Spinal cord (tissue), 10 donors: Measurements from ENCODE around the gene EFCAB5. TPM values are rescaled to one million over a fixed set of nuclear protein-coding genes. Genes with fewer than 3 reads are reported as not detected.
A peak's percentile ranks its signal among the peaks of the same experiment; 100 is the strongest.
"Not testable (repeated sequence)": the region's sequence is repeated elsewhere in the genome, so short reads cannot be mapped to it uniquely, and the experiment has no call there.

Source experiments
- DNase-seq, 6 donors: peaks; one replicate each; pipeline versions ENCODE4 v3.0.0 to v3.0.0-alpha.2; 2013 to 2015; ENCODE audit warnings: low spot score in 6 of 6, low read depth in 4 of 6
- H3K27ac ChIP-seq: one replicate; pipeline ENCODE4 v1.5.1; 2013; ENCODE audit warnings: low read depth, low read length, control low read depth
- H3K27me3 ChIP-seq: one replicate; pipeline ENCODE4 v1.6.1; 2013; ENCODE audit warnings: low read length; ENCODE audit not compliant: control insufficient read depth, insufficient read depth
- H3K36me3 ChIP-seq: one replicate; pipeline ENCODE4 v1.6.1; 2013; ENCODE audit warnings: low read length; ENCODE audit not compliant: control insufficient read depth, insufficient read depth
- H3K4me1 ChIP-seq: one replicate; pipeline ENCODE4 v1.6.1; 2013; ENCODE audit warnings: low read length; ENCODE audit not compliant: control insufficient read depth, insufficient read depth
- H3K4me3 ChIP-seq: one replicate; pipeline ENCODE4 v1.5.1; 2013; ENCODE audit warnings: low read depth, low read length, control low read depth
- H3K9me3 ChIP-seq: one replicate; pipeline ENCODE4 v1.6.1; 2013; ENCODE audit warnings: low read length; ENCODE audit not compliant: control insufficient read depth, insufficient read depth
- WGBS: methylation state at CpG from one replicate; pipeline ENCODE4 v1.1.5; 2013; ENCODE audit warnings: missing lambda C conversion rate; ENCODE audit not compliant: insufficient coverage; 5-methylcytosine and 5-hydroxymethylcytosine counted together
- polyA plus RNA-seq, 2 donors: library from polyadenylated mRNA; unstranded; fragments of 120-200 nt; gene quantifications; one replicate each; pipeline ENCODE4 v1.2.1, GENCODE V29; 2013; ENCODE audit not compliant: insufficient read length in 2 of 2
- total RNA-seq, 2 donors: library from RNA; depleted of rRNA in 1 of 2; stranded (reverse); fragments of 120-200 nt in 1 of 2; fragments of >200 nt in 1 of 2; gene quantifications; one replicate each; pipeline versions ENCODE4 v1.2.3 to v1.2.4, GENCODE V29; 2013 to 2014
- donor health status: healthy.

EFCAB5 gene
- total and polyA plus RNA-seq, 4 donors = 1.6 to 2.5 (median 2.1) TPM

GRCh38 chr17:29996458-29996857, 55.0 kb downstream of the EFCAB5 start:
- WGBS = 100% methylated on average over 2 of the region's 3 CpGs
- Histone ChIP-seq H3K9me3 (peaks cover under 1% of the 10 kb centered on the region), H3K27me3 (no peaks in the 10 kb centered on the region), H3K36me3 (no peaks in the 10 kb centered on the region), H3K4me3 (no peak overlapping the region), H3K27ac (no peak overlapping the region), H3K4me1 (no peaks in the 10 kb centered on the region)
- no peak for DNase-seq

- Histone ChIP-seq H3K27ac (no peak overlapping the region), H3K36me3 (no peaks in the 10 kb centered on the region), H3K9me3 (no peaks in the 10 kb centered on the region), H3K27me3 (no peaks in the 10 kb centered on the region), H3K4me3 (no peak overlapping the region), H3K4me1 (no peaks in the 10 kb centered on the region)
- DNase-seq = peak in 3 of 6 donors; percentile 2 to 50 (median 11)
- no CpG with 5 or more reads among the region's 3 CpGs for WGBS
Observed at GRCh38 chr17:30000001-30000754, 58.7 kb downstream of the EFCAB5 start.

- no peaks in the 10 kb centered on the region for H3K27me3 ChIP-seq
- no peak overlapping the region for H3K27ac ChIP-seq
- 88% methylated on average over 1 of the region's 2 CpGs for WGBS
- H3K4me1 ChIP-seq = no peaks in the 10 kb centered on the region
- H3K4me3 ChIP-seq = no peak overlapping the region
- no peaks in the 10 kb centered on the region for H3K9me3 ChIP-seq
- no peaks in the 10 kb centered on the region for H3K36me3 ChIP-seq
- no peak for DNase-seq
Observed at GRCh38 chr17:30000755-30001257, 59.4 kb downstream of the EFCAB5 start.

- no peaks in the 10 kb centered on the region for H3K27me3 ChIP-seq
- H3K4me3 ChIP-seq = no peak overlapping the region
- H3K36me3 ChIP-seq = no peaks in the 10 kb centered on the region
- H3K4me1 ChIP-seq = no peaks in the 10 kb centered on the region
- no peak for DNase-seq
- no peaks in the 10 kb centered on the region for H3K9me3 ChIP-seq
- no peak overlapping the region for H3K27ac ChIP-seq
Observed at GRCh38 chr17:30002088-30002487, 60.7 kb downstream of the EFCAB5 start.

GRCh38 chr17:30005709-30006320, 64.4 kb downstream of the EFCAB5 start:
- WGBS = 100% methylated on average over 1 of the region's 8 CpGs
- no peak for DNase-seq
- H3K36me3 ChIP-seq = no peaks in the 10 kb centered on the region

GRCh38 chr17:30011934-30012333, 70.5 kb downstream of the EFCAB5 start:
- not testable (repeated sequence) for H3K27ac ChIP-seq, DNase-seq
- WGBS = 95% methylated on average over 4 of the region's 10 CpGs

More at GRCh38 chr17:30005709-30006320, 64.4 kb downstream of the EFCAB5 start:
- H3K27ac ChIP-seq = no peak overlapping the region
- no peaks in the 10 kb centered on the region for H3K4me1 ChIP-seq
- H3K9me3 ChIP-seq = no peaks in the 10 kb centered on the region
- H3K4me3 ChIP-seq = no peak overlapping the region
- no peaks in the 10 kb centered on the region for H3K27me3 ChIP-seq

GRCh38 chr17:30021708-30022317, 80.4 kb downstream of the EFCAB5 start:
- no peaks in the 10 kb centered on the region for H3K9me3 ChIP-seq
- H3K4me3 ChIP-seq = no peak overlapping the region
- WGBS = no CpG with 5 or more reads among the region's 4 CpGs
- no peaks in the 10 kb centered on the region for H3K36me3 ChIP-seq
- no peak overlapping the region for H3K27ac ChIP-seq
- DNase-seq = peak in 4 of 6 donors; percentile 2 to 72 (median 36)
- H3K27me3 ChIP-seq = no peaks in the 10 kb centered on the region
- no peaks in the 10 kb centered on the region for H3K4me1 ChIP-seq

More at GRCh38 chr17:30011934-30012333, 70.5 kb downstream of the EFCAB5 start:
- H3K4me1 ChIP-seq, H3K9me3 ChIP-seq, H3K4me3 ChIP-seq, H3K36me3 ChIP-seq, H3K27me3 ChIP-seq: not testable (repeated sequence)

- WGBS = no CpG with 5 or more reads among the region's 2 CpGs
- not testable (repeated sequence) for H3K36me3 ChIP-seq, H3K4me1 ChIP-seq, H3K27me3 ChIP-seq, H3K27ac ChIP-seq, H3K9me3 ChIP-seq, DNase-seq, H3K4me3 ChIP-seq
Observed at GRCh38 chr17:30025325-30025724, 83.9 kb downstream of the EFCAB5 start.

- DNase-seq = no peak
- no peaks in the 10 kb centered on the region for H3K4me1 ChIP-seq
- 80% methylated on average over 1 of the region's 4 CpGs for WGBS
- H3K4me3 ChIP-seq = no peak overlapping the region
- H3K27me3 ChIP-seq = no peaks in the 10 kb centered on the region
- H3K9me3 ChIP-seq = no peaks in the 10 kb centered on the region
- no peaks in the 10 kb centered on the region for H3K36me3 ChIP-seq
- no peak overlapping the region for H3K27ac ChIP-seq
Observed at GRCh38 chr17:30027676-30028075, 86.2 kb downstream of the EFCAB5 start.
